Activated CD4-positive, alpha-beta memory T cell treated with anti-CD3 and anti-CD28 coated beads for 36 hours (primary cell): Measurements from ENCODE around the gene SLC34A2. TPM values are rescaled to one million over a fixed set of nuclear protein-coding genes. Genes with fewer than 3 reads are reported as not detected.
"Not testable (repeated sequence)": the region's sequence is repeated elsewhere in the genome, so short reads cannot be mapped to it uniquely, and the experiment has no call there.

Experiments used
- CTCF ChIA-PET: fragments of 350-600 bp; sonication (Branson Sonifier 250); formaldehyde crosslinking; loops from one replicate; lab custom pipeline; 2021; ENCODE audit warnings: antibody characterized with exemption, inconsistent platforms; lab: Charles Lee
- POLR2A ChIA-PET: fragments of 350-600 bp; sonication (Branson Sonifier 250); formaldehyde crosslinking; loops from one replicate; lab custom pipeline; 2021; ENCODE audit warnings: antibody characterized with exemption; lab: Charles Lee
- DNase-seq: peaks from one replicate; pipeline ENCODE4 v3.0.0-alpha.2; 2020
- H3K27ac Mint-ChIP-seq: one replicate; pipeline ENCODE4 v1.8.0; 2021; ENCODE audit warnings: mixed read lengths
- H3K27me3 Mint-ChIP-seq: one replicate; pipeline ENCODE4 v1.8.0; 2021; ENCODE audit warnings: mixed read lengths
- H3K36me3 Mint-ChIP-seq: one replicate; pipeline ENCODE4 v1.8.0; 2021; ENCODE audit warnings: mixed read lengths
- H3K4me1 Mint-ChIP-seq: one replicate; pipeline ENCODE4 v1.8.0; 2021; ENCODE audit warnings: low read depth, mixed read lengths
- H3K4me3 Mint-ChIP-seq: one replicate; pipeline ENCODE4 v1.8.0; 2021; ENCODE audit warnings: mild to moderate bottlenecking, mixed read lengths
- H3K9me3 Mint-ChIP-seq: one replicate; pipeline ENCODE4 v1.8.0; 2021; ENCODE audit warnings: mixed read lengths
- intact Hi-C: fragments of 100-400 bp; cut with micrococcal nuclease; formaldehyde crosslinking; loops from one replicate; pipeline ENCODE4 v1.15.1; 2023
- total RNA-seq, 2 experiments: library from RNA; stranded (reverse); gene quantifications; one replicate each; pipeline ENCODE4 v1.2.3, GENCODE V29; 2021

The SLC34A2 gene, protein sequence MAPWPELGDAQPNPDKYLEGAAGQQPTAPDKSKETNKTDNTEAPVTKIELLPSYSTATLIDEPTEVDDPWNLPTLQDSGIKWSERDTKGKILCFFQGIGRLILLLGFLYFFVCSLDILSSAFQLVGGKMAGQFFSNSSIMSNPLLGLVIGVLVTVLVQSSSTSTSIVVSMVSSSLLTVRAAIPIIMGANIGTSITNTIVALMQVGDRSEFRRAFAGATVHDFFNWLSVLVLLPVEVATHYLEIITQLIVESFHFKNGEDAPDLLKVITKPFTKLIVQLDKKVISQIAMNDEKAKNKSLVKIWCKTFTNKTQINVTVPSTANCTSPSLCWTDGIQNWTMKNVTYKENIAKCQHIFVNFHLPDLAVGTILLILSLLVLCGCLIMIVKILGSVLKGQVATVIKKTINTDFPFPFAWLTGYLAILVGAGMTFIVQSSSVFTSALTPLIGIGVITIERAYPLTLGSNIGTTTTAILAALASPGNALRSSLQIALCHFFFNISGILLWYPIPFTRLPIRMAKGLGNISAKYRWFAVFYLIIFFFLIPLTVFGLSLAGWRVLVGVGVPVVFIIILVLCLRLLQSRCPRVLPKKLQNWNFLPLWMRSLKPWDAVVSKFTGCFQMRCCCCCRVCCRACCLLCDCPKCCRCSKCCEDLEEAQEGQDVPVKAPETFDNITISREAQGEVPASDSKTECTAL
- not detected for total RNA-seq

DNA sequence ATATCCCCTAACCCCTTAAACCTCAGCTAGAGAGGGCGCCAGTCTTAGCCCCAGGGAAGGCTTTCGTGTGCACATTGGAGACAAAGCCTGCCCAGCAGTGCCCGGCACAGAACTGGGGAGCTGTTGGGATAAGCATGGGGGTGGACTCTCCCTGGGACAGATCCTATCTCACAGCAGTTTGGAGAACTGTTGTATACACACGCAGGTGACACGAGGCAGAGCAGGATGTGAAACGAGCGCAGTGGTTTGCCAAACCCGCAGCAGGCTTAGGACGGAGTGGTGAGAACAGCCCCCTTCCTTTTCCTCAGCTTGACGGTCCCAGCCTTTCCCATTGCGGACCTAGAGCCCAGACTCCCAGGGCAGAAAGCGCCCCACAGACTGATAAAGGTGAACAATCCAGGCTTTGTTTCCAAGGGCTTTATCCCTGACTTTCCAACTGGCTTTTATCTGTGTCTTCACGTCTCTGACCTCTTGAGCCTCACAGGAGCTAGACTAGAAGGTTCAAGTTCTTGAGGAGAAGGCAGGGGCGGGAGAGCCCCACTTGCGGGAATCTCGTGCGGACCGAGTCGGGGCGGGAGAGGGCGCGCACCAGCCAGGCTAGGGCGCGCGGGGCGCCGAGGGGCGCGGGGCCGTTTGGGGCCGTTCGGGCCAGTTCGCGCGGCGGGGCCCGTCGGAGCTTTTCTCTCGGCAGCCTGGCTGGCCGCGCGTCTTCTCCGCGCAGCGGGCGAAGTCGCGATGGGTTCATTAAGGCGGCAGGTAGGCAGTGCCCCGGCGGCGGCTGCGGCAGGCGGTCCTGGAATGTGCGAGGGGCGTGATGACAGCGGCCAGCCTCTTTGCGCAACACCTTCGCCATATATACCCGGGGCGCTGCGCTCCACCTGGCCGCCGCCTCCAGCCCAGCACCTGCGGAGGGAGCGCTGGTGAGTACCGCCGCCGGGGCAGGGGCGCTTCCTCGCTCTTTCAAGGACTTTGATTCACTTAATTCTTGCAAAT is at the start of gene SLC34A2:
SLC34A2 (plus strand) TSS at position 881 of the 993 bp plus-strand sequence. CDS start 6,650 bp downstream, outside the sequence.
- H3K27me3 Mint-ChIP-seq: peaks cover 29% of the 10 kb centered on the region
- H3K4me3 Mint-ChIP-seq: no peak within 1 kb of the TSS
- H3K27ac Mint-ChIP-seq: no peak within 1 kb of the TSS
- ChIA-PET POLR2A (no interaction called here), CTCF (no interaction called here)
- intact Hi-C loops: no loop called here
- H3K36me3 Mint-ChIP-seq: no peaks in the 10 kb centered on the region
- DNase-seq: no peak
- peaks cover 3% of the 10 kb centered on the region for H3K4me1 Mint-ChIP-seq
- no peaks in the 10 kb centered on the region for H3K9me3 Mint-ChIP-seq

DNA sequence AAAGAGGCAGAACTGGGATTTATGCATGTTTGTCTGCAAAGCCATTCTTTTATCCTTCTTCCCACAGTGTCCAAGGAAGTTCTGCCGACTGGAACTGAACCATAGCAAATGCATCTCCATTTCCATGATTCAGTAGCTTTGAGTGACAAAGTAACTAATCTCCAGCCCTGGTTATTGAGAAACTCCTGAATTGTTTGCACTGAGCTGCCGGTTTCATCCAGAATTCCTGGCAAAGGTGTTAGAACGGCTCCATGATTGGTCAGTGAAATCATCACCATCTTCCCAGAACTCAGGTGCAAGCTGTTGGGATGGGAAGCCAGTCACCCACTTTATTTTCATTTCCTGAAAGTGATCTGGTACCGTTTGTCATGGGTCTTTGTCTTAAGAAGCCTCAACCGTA is 47.0 kb upstream of the SLC34A2 start:
- intact Hi-C loops: no loop called here
- Mint-ChIP-seq H3K27me3 (no peaks in the 10 kb centered on the region), H3K9me3 (no peaks in the 10 kb centered on the region), H3K4me3 (no peak overlapping the region), H3K27ac (no peak overlapping the region), H3K4me1 (no peaks in the 10 kb centered on the region), H3K36me3 (no peaks in the 10 kb centered on the region)
- POLR2A ChIA-PET: no interaction called here
- DNase-seq: no peak
- CTCF ChIA-PET: no interaction called here

DNA sequence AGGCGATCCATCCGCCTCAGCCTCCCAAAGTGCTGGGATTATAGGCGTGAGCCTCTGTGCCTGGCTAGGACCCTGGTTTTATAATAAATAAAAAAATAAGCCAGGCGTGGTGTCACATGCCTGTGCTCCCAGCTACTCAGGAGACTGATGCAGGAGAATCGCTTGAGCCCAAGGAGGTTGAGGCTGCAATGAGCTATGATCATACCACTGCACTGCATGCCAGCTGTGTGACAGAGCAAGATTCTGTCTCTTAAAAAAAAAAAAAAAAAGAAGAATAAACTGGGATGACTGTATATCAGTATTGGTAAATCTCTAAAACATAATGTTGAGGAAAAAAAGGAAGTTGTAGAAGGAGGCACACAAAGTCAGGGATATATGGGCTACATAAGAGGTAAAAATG is 45.7 kb upstream of the SLC34A2 start:
- Mint-ChIP-seq H3K27me3 (no peaks in the 10 kb centered on the region), H3K9me3 (no peaks in the 10 kb centered on the region), H3K36me3 (no peaks in the 10 kb centered on the region), H3K4me1 (no peaks in the 10 kb centered on the region), H3K4me3 (no peak overlapping the region), H3K27ac (no peak overlapping the region)
- ChIA-PET CTCF (no interaction called here), POLR2A (no interaction called here)
- no peak for DNase-seq
- intact Hi-C loops: no loop called here

DNA sequence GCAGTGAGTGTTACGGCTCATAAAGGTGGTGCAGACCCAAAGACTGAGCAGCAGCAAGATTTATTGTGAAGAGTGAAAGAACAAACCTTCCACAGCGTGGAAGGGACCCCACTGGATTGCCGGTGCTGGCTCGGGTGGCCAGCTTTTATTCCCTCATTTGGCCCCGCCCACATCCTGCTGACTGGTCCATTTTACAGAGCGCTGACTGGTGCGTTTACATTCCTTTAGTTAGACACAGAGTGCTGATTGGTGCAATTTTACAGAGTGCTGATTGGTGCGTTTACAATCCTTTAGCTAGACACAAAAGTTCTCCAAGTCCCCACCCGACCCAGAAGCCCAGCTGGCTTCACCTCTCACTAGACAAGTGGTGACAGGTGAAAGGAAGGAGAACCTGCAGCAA is 42.0 kb upstream of the SLC34A2 start:
- H3K27me3 Mint-ChIP-seq, DNase-seq, POLR2A ChIA-PET, intact Hi-C loops, H3K36me3 Mint-ChIP-seq, CTCF ChIA-PET, H3K4me1 Mint-ChIP-seq, H3K27ac Mint-ChIP-seq, H3K9me3 Mint-ChIP-seq, H3K4me3 Mint-ChIP-seq: not testable (repeated sequence)

DNA sequence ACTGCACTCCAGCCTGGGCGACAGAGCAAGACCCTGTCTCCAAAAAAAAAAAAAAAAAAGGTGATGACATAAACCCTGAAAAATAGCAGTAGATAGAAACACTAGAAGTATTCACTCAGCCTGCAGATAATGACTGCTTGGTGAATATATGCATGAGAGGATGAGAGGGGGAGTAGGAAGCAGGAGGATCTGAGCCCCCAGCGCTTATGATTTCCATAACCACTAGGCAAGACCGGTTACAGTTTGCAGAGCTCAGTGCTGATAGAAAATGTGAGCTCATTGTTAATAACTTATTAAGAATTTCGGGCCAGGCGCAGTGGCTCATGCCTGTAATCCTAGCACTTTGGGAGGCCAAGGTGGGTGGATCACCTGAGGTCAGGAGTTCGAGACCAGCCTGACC is 40.8 kb upstream of the SLC34A2 start:
- CTCF ChIA-PET: no interaction called here
- intact Hi-C loops: no loop called here

DNA sequence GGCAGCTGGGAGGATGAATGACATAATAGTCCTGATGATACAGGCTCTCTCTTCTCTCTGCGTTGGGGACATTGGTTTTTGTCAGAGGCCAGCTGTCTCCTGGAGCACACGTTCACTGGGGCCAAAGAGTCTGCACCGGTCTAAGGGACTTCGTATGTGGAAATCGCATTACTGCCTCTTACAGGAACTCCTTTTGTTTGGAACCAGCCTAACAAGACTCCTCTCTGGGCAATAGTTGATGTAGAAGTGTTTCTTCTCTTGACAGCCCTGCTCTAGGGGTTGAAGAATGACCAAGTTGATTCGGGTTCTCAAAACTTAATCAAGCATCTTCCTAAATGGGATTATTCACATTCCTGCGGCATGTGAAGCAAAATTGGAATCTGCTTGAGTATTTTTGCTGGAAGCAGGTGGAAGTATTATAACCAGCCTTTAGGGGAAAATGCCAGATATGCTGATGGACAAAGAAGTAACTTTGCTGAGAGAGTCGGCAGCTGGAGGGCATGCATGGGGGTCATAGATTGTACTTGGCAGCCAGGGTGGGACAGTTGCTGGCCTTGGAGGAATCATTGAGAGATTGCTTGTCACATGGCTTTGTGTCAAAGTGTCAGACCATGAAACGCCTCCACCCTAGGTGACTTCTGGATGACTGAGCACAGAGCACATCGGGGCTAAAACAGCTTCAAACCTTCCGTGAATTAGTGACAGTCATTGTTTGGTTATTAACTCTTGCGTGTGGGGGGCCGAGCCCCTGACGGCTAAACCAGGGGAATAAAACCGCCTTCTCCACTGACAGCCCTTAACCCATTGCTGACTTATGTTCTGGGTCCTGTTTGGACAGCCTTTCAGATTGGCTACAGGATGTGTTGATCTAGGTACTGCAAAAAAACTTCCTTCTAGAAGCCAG is 34.4 kb upstream of the SLC34A2 start:
- Mint-ChIP-seq H3K4me1 (no peaks in the 10 kb centered on the region), H3K27me3 (peaks cover 2% of the 10 kb centered on the region), H3K4me3 (no peak overlapping the region), H3K36me3 (no peaks in the 10 kb centered on the region), H3K27ac (no peak overlapping the region), H3K9me3 (no peaks in the 10 kb centered on the region)
- no peak for DNase-seq
- intact Hi-C loops: no loop called here
- POLR2A ChIA-PET: no interaction called here
- CTCF ChIA-PET: no interaction called here

More for the DNA sequence above, 40.8 kb upstream of the SLC34A2 start:
- Mint-ChIP-seq H3K27me3 (no peaks in the 10 kb centered on the region), H3K4me3 (no peak overlapping the region), H3K9me3 (no peaks in the 10 kb centered on the region), H3K36me3 (no peaks in the 10 kb centered on the region), H3K4me1 (no peaks in the 10 kb centered on the region), H3K27ac (no peak overlapping the region)
- DNase-seq: no peak
- POLR2A ChIA-PET: no interaction called here

DNA sequence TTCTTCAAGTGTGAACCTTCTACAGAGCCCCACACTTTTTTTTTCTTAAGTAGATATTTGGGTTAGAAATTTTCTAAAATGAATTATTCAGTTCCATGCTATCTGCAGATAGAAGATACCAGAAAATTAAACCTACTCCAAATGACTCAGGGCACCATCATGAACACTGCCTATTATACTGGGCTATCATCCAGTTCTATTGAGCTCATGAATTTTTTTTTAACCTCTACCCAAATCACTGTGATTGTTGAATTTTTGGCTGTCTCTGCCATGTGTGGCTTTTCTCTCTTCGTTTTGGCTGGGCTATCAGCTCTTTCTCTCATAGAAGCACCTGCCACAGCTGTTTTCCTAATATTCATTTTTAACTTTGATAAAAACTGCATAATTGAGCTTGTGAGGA is 31.0 kb upstream of the SLC34A2 start:
- intact Hi-C loops: no loop called here
- DNase-seq: no peak
- Mint-ChIP-seq H3K4me1 (no peaks in the 10 kb centered on the region), H3K36me3 (no peaks in the 10 kb centered on the region), H3K9me3 (no peaks in the 10 kb centered on the region), H3K27me3 (peaks cover 2% of the 10 kb centered on the region), H3K4me3 (no peak overlapping the region), H3K27ac (no peak overlapping the region)
- POLR2A ChIA-PET: no interaction called here
- CTCF ChIA-PET: no interaction called here

DNA sequence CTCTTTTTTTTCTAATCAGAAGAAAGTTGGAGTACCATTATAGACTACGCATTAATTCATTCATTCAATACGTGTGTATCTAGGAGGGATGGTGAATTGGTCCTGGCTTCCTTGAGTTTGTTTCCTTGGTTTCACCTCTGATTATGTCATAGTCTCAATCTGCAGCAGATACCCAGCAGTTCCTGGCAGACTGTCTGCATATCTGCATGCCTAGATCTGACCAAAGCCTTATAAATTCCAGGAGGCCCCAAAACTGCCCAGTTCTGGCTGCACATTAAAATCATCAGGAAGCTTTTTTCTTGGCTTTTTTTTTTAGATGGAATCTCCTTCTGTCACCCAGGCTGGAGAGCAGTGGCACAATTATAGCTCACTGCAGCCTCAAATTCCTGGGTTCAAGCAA is 27.2 kb upstream of the SLC34A2 start:
- ChIA-PET POLR2A (no interaction called here), CTCF (no interaction called here)
- Mint-ChIP-seq H3K27me3 (peaks cover 2% of the 10 kb centered on the region), H3K4me3 (no peak overlapping the region), H3K9me3 (no peaks in the 10 kb centered on the region), H3K27ac (no peak overlapping the region), H3K36me3 (no peaks in the 10 kb centered on the region), H3K4me1 (no peaks in the 10 kb centered on the region)
- no peak for DNase-seq
- intact Hi-C loops: no loop called here

DNA sequence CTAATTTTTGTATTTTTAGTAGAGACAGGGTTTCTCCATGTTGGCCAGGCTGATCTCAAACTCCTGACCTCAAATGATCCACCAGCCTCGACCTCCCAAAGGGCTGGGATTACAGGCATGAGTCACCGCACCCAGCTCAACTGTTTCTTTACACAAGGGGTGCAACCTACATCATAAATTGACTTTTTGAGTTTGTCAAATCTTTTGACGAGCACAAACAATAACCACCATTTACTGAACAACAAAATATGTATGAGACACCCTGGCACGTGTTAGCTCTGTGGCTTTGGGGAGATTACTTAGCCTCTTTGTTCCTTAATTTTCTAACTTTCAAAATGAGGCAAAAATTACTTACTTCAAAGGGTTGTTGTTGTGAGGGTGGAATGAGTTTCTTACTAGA is 23.5 kb upstream of the SLC34A2 start:
- ChIA-PET CTCF (no interaction called here), POLR2A (no interaction called here)
- Mint-ChIP-seq H3K4me3 (no peak overlapping the region), H3K27me3 (no peaks in the 10 kb centered on the region), H3K9me3 (no peaks in the 10 kb centered on the region), H3K4me1 (no peaks in the 10 kb centered on the region), H3K36me3 (no peaks in the 10 kb centered on the region), H3K27ac (no peak overlapping the region)
- intact Hi-C loops: no loop called here
- no peak for DNase-seq

DNA sequence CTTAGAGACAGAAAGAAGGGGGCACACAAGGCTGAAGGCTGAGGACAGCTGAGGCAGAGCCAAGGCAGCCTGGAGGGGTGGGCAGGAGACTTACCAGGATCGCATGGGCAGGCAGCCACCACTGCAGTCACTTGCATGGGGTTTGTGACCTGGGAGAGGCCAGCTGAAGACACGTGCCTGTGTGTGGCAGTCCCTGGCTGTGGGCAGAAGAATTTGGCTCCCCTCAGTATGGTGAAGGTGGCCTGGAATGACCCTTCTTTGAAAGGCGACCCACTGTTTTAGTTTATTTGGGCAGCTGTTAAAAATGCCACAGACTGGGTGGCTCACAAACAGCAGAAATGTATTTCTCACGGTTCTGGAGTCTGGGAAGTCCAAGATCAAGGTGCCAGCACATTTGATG is 22.1 kb upstream of the SLC34A2 start:
- Mint-ChIP-seq H3K27ac (no peak overlapping the region), H3K36me3 (no peaks in the 10 kb centered on the region), H3K4me3 (no peak overlapping the region), H3K9me3 (no peaks in the 10 kb centered on the region), H3K4me1 (no peaks in the 10 kb centered on the region), H3K27me3 (no peaks in the 10 kb centered on the region)
- intact Hi-C loops: no loop called here
- no peak for DNase-seq
- ChIA-PET POLR2A (no interaction called here), CTCF (no interaction called here)

DNA sequence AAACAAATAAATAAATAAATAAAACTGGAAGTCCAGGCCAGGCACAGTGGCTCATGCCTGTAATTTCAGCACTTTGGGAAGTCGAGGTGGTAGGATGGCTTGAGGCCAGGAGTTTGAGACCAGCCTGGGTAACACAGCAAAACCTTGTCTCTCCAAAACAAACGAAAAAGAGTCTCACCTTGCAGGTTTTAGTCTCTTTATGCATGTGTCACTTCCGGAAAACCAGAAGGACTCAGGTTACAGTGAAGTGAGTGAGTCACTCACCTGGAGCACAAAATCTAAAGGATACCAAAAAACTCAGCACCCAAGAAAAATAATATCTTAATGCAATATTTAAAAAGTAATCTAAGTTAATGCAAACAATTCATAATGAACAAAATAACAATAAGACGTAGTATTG is 20.1 kb upstream of the SLC34A2 start:
- CTCF ChIA-PET: no interaction called here
- H3K4me3 Mint-ChIP-seq: no peak overlapping the region
- no peak overlapping the region for H3K27ac Mint-ChIP-seq
- H3K36me3 Mint-ChIP-seq: no peaks in the 10 kb centered on the region
- no peak for DNase-seq
- intact Hi-C loops: no loop called here
- POLR2A ChIA-PET: no interaction called here
- H3K4me1 Mint-ChIP-seq: no peaks in the 10 kb centered on the region
- H3K9me3 Mint-ChIP-seq: no peaks in the 10 kb centered on the region
- no peaks in the 10 kb centered on the region for H3K27me3 Mint-ChIP-seq
